GM18867 (cell line): ENCODE measurements around the gene SUN1.
A peak's percentile ranks its signal among the peaks of the same experiment; 100 is the strongest.
"Not testable (repeated sequence)": the region's sequence is repeated elsewhere in the genome, so short reads cannot be mapped to it uniquely, and the experiment has no call there.

ENCODE experiments used
- ATAC-seq: cut with Tn5 transposase; IDR thresholded peaks from one replicate; pipeline ENCODE4 v1.9.1; 2021; ENCODE audit warnings: mild to moderate bottlenecking, moderate library complexity; ENCODE audit not compliant: unreplicated experiment

Gene SUN1

DNA sequence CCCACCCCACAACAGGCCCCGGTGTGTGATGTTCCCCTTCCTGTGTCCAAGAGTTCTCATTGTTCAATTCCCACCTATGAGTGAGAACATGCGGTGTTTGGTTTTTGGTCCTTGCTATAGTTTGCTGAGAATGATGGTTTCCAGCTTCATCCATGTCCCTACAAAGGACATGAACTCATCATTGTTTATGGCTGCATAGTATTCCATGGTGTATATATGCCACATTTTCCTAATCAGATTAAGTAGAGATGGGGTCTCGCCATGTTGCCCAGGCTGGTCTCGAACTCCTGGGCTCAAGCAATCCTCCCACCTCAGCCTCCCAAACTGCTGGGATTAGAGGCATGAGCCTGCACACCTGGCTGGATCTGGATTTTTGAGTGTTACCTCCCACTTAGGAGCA is 28.5 kb upstream of the SUN1 start:
- not testable (repeated sequence) for ATAC-seq

DNA sequence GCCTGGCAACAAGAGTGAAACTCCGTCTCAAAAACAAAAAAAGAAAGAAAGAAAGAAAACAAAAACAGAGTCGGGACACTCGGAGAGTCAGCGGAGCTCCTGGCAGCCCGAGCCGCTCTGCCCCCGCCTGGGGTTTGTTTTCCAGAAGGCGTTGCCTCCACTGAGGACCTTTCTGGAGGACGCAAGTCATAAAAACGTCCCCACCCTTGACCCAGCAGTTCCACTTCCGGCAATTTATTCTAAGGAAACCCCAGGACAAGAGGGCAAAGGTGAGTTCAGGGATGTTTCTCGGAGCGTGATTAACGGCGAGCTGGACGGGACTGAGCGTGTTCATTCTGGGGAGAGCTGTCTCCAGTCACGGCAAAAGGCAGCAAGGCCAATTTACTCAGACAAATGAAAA is 27.0 kb upstream of the SUN1 start:
- no peak for ATAC-seq

DNA sequence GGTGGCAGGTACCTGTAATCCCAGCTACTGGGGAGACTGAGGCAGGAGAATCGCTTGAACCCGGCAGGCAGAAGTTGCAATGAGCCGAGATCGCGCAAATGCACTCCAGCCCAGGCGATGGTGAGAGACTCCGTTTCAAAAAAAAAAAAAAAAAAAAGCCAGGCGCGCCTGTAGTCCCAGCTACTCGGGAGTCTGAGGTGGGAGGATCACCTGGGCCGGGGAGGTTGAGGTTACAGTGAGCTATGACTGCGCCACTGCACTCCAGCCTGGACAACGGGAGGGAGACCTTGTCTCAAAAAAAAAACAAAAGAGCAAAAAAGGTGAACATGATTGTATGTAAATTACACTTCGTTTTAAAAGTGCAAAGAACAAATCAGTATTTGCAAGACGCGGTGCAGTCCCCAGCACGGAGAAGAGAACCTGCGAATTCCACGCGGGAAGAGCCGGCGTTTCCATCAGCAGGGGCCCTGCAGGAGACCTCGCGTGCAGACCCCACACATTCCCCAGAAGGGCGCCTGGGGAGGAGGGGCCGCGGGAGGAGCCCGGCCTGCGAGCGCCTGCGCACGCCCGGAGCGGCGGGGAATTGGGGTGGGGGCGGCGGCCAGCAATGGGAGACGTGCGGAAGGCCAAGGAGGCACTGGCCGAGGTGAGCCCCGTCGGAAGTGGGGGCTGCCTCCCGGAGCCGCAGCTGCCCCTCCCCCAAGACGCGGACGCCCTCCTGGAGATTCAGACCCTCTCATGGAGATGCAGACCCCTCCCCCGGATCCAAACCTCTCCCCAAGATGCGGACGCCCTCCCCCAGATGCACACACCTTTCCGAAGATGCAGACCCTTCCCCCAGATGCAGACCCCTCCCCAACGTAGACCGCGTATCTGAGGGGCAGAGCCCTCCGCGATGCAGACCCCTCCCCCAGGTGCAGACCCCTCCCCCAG is 16.7 kb upstream of the SUN1 start:
- ATAC-seq = no peak

DNA sequence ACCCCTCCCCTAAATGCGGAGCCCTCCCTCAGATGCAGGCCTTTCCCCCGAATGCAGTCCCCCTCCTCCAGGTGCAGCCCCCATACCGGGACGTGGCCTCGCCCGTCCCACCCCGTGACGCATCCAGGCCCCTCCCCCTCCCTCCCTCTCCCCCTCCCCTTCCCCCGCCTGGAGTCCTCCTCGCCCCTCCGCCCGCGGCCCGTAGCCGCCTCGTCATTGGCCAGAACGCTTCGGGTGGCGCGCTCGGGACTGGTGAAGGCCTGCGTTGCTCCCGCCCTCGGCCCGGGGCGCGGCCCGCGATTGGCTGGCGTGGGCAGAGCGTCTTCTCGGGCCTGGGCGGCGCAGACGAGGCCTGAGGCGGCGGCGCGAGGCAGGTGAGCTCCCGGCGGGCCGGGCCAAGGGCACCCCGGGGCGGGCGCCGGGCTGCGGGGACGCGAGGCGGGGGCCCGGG is 16.0 kb upstream of the SUN1 start:
- ATAC-seq = peak; percentile 89

DNA sequence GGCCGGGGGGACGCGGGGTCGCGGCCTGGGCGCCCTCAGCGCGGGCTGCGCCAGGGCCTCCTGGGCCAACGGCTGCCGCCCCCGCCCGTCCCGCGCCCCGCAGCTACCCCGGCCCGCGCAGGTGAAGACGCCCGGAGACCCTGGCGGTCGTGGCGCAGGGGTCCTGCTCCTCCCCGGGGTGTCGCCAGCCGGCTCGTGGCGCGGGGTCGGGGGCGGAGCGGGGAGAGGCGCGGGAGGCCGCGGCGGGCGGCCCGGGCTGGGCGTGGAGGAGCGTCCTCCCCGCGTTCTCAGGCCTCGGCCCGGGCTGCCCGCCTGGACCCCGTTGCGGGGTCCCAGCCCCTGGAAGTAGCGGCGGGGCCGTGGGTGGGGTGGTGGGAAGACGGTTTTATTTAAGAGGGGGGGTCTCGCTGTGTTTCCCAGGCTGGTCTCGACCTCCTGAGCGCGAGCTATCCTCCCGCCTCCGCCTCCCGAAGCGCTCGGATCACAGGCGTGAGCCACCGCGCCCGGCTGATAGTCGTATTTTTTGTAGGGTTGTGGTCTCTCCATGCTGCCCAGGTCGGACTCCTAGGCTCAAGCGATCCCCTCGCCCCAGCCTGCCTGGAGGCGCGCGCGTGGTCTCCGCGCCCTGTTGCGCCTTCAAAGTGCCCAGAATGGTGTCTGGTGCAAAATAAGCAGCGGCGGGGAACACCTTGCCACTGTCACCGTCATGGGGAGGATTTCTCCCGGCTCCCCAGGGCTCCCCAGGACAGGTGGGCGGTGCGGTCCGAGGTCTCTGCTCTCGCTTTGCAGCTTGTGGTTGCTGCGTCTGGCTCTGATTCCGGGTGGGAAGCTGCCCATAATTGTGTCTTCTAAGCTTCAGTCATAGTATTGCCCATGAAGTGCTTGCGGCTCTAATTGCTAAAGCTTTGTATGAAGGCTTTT is 15.3 kb upstream of the SUN1 start:
- peak; percentile 10 for ATAC-seq

DNA sequence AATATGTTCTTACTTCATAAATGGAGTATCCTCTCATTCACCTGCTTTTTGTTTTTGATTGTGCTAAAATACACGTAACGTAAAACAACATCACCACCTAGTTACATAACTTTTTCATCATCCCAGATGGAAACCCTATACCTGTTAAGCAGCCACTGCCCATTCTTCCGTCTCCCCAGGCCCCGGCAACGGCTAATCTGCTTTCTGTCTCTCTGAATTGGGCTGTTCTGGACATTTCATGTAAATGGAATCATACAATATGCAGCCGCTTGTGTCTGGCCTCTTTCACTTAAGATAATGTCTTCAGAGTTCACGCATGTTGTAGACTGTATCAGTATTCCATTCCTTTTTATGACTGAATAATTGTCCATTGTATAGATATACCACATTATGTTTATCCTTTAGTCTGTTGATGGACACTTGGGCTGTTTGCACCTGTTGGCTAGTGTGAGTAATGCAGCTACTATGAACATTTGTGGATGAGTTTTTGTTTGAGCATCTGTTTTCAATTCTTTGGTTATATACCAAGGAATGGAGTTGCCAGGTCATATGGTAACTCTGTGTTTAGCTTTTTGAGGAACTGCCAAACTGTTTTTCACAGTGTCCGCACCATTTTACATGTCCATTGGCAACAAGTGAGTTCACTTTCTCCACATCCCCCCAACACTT is 14.1 kb upstream of the SUN1 start:
- no peak for ATAC-seq

DNA sequence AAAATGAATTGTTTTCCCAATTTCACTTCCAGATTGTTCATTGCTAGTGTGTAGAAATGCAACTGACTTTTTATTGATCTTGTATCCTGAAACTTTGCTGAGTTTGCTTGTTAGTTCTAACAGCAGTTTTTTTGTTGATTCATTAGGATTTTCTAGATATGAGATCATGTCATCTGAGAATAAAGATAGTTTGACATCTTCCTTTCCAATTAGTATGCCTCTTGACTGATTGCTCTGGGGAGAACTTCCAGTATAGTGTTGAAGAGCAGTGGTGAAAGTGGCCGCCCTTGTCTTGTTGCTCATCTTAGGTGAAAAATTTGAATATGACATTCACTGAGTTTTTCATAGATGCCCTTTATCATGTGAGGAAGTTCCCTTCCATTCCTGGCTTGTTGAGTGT is 11.9 kb upstream of the SUN1 start:
- ATAC-seq = no peak

DNA sequence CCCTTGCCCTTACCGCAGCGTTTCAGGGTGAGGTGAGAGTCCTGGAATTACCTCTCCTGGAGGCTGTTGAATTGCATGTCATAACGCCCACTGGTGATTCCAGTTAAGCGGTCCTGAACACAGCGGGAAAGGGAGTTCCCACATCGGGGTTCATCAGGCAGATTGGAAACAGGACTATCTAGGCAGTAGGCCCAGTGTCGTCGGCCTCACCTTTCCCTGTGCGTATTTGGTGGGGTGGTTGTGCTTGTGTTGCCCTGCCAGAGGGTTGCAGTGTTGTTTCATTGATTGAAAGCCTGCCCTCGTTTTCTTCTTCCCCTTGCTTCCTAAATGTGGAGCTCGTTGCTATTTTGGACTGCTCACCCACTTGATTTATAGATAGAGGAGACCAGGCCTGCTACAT is 10.6 kb upstream of the SUN1 start:
- ATAC-seq = no peak

DNA sequence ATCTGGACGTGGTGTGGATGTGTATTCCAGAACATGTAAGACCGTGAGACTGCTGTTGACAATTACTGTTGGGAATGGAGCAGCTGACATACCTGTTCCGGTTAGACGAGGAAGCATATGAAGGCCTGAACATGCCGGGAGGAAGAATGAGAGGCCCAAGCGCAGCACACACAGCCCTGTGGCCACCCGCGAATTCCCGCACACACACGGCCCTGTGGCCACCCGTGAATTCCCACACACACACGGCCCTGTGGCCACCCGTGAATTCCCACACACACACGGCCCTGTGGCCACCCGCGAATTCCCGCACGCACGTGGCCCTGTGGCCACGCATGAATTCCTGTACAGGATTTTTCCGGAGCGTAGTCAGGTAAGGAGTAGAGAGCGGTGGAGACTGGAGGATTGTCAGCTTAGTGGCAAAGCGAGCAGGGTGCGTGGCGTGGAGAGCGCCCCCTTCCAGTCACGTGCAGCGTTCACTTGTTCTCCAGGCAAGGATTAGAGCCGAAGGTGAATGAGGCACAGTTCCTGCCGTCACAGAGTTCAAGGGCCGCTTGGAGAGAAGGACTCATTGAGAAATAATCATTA is 9.5 kb upstream of the SUN1 start:
- ATAC-seq = no peak

DNA sequence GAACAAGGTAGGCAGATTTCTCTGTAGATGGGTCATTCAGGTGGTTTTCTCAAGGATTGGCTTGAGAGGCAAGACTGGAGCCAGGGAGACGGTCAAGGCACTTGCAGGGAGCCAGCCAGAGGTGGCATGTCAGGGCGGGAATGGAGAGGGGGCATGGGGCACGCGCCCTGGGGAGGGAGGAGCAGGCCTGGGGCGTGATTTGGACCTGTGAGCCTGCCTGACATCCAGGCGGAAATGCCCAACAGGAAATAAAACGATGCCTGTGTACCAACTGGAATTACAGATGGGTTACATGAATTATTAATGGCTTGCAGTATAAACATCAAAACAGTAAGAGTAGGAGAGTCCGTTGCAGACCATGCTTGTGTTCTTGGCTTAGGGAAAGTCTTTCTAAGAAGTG is 8.6 kb upstream of the SUN1 start:
- no peak for ATAC-seq

DNA sequence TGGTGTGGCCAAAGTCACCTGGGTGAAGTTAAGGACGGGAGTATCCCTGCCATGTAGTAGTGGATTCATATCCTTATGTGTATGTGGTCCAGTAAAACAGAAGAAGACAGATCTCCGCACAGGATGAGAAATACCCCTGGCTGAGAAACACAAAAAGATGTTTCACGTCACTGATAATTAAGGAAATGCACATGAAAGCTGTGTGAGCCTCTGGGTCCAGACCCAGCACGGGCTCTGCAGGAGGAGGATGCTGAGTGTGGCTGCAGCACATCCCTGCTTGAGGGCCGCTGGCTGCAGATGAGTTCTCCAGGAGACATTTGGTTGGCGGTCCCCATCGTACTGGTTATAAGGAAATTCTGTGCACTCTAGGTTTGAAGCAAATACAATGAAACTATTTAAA is 8.2 kb upstream of the SUN1 start:
- no peak for ATAC-seq

DNA sequence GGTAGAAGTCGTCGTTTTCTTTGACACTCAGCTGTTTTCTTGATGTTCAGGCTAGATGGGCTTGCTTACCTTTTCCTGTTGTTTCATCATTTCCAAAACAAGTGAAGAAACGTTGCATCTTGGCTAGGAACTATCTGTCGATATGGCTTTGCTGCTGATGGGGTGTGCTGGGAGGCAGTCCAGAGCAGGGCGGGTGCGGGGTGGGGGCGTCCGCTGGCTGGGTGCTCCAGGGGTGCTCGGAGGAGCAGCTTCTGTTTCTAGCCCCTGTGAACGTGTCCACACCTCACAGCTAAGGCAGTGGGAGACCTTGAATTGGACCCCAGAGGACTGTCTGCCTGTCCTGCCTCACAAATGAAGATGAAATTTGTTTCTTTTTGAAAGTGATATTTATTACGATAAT is 7.6 kb upstream of the SUN1 start:
- no peak for ATAC-seq

DNA sequence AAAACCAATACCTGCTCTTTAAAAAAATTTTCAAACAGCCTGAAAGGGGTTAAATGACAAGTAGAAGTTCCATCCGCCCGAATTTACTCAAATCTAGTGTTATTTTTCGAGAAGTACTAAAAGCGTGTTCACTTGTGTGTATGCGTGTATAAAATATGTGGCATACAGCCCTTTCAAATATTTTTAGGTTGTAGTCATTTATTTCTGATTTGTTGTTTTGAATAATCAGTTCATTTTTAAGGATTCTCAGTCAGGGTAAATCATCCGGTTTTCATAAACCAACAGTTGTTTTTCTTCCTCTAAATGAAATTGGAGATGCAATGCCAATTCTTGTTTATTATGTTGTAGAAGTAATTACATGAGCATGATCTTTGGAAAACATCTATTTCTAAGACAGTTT is 6.9 kb upstream of the SUN1 start:
- ATAC-seq = no peak

DNA sequence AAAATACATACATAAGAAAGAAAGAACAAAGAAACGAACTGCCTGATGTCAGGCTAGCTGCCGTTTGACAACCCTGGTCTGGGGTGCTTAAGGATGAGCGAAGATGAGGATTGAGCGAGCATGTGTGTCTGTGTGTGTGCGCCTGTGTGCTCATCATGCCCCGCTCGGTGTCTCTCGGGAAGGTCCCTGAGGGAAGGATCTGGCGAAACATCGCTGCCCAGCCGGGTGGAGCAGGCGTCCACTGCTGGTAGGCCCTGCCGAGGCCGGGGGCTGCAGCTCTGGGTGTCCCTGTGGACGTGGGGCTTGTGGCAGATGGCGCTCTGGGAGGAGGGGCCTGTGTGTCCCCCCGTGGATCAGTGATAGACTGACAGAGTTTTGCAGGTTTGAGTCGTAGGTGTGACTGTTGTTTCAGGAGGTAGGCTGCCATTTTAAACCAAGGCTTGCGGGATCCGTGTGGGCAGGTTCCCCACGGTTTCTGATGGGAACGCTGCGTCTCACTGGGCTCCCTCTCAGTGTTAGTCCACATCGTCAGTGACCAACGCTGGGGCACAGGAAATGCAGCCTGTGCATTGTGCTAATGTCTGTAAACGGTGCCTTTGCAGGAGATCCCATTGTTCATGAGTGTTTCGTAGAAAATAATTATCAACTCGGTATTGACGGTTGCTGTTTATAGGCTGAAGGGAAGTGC is 5.9 kb upstream of the SUN1 start:
- no peak for ATAC-seq

DNA sequence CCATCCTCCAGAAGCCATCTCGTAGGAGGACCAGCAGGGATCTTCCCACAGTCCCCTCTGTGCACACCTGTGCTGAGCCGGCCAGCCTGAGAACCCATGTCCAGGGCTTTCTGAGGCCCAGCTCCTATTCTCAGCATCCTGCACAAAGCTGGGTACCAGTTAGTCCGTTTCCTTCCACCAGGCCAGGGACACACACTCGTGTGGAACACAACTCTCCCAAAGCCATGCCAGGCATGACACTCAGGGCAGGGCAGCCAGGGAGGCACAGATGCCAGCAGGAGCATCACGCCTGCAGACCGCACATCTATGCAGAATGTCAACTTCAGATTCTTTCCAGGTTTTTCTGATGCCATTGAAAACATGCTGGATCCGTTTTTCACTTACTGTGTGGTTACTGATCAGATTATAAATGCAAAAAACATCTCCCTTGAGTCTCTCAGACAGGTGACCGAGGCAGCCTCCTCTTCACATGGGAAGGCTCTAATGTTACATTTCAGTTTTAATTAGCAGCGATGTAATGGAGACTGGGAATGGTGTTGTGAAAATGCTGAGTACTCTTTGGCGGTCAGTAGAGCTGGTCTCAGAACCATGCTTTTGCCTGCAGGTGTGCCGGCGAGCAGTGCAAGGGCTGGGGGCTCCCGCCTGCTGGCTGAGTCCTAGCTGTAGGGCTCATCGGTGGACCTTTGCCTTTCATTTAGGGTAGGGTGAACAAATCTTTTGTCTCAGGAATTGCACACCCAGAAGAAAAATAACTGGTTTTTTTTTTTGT is 3.3 kb upstream of the SUN1 start:
- no peak for ATAC-seq

DNA sequence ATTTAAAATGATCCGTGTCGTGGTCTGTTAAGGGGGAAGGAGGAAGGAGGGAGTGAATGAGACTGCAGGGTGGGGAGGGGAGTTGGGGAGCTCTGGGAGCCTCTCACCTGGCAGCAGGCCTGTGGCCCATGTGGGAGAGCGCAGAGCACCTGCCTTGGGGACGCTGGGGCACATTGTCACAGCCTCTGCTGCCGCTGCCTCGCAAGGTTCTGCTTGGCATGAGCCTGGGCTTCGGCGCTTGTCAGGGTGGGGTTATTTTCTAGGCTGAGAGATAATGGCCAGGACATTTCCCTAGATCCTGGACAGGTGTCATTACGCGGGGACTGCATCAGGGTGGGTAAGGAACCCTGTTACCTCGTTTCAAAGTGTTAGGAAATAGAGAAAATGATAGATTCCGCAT is 2.2 kb upstream of the SUN1 start:
- ATAC-seq = no peak

DNA sequence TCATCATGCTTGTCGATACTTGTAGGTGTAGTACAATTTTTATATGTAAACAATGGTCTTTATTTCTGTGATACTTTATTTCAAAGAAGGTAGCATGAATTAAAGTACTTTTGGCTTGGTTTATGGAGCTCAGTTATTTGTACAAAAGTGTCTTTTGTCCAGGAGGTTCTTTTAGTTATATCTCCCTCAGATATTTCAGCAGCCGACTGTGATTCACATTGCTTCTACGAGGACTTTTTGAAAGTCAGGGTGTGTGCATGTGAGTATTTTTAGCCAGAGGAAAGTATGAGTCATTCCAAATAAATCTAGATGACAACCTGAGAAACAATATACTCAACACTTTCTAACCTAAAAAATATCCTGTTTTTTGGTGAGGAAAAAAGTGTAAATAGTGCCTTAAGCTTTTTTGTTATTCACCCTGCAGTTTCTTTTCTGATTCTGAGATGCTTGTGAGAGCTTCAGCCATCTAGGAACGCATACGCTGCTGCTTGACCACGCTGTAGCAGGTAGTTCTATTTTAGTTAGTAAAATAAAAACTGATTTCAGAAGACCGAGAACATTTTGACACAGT is 595 bp upstream of the SUN1 start:
- ATAC-seq = peak; percentile 77

DNA sequence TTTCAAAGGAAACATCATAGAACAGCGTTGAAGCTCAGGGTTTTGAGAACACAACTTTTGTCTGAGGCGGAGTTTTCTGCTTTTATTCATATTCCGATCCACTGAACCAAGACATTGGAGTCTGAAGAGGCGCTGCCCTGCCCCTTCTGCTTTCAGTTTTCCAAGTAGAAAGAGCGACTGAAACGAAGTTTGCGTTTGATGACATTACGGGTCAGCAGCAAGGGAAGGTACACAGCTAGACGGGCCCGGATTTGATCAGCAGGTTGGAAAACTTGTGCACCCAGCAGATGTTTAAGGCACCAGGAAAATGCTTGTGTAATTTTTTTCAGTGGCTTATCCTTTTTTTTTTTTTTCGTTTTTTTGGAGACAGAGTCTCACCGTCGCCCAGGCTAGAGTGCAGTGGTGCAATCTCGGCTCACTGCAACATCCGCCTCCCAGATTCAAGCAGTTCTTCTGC is 720 bp downstream of the SUN1 start:
- ATAC-seq = no peak

DNA sequence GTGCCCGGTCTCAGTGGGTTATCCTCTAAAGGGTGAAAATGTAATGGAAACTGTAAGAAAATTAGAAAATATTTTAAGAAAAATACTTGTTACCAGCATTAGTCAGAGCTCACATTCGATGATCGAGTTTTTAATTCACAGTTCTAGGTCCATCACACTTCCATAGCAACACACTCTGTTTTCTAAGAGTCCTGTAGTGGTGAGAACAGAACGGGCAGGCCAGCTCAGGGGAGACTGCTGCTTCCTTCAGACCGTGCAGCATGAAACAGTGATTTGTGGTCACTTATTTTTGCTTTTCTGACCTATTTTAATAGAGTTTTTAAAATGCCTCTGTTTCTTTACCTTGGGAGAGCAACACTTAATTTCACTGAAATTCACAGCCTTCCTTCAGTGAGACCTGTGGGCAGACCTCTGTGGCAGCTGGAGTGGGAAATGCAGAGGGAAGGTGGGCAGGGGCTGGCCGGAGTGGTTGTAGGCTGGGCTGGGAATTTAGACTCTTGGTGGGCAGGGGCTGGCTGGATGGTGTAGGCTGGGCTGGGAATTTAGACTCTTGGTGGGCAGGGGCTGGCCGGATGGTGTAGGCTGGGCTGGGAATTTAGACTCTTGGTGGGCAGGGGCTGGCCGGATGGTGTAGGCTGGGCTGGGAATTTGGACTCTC is 1.5 kb downstream of the SUN1 start:
- no peak for ATAC-seq
